Stimulated activated CD4-positive, alpha-beta T cell treated with anti-CD3 and anti-CD28 coated beads, Interleukin-12 subunit alpha, Interleukin-12 subunit beta, amount 100 ng/mL, for 48 hours (primary cell): ENCODE measurements around the gene ARMH2.
"Not testable (repeated sequence)": the region's sequence is repeated elsewhere in the genome, so short reads cannot be mapped to it uniquely, and the experiment has no call there.

Source experiments
- DNase-seq, 3 donors: peaks; one replicate each; pipeline ENCODE4 v3.0.0-alpha.2; 2020; ENCODE audit warnings: low read depth in 2 of 3, low spot score in 1 of 3

The ARMH2 gene

GRCh38 chr6:24765968-24766367 is 32.7 kb downstream of the ARMH2 start:
- DNase-seq: not testable (repeated sequence)

GRCh38 chr6:24764833-24765828 is 33.6 kb downstream of the ARMH2 start:
- DNase-seq: not testable (repeated sequence)

- no peak for DNase-seq
Observed at GRCh38 chr6:24763578-24763977, 35.1 kb downstream of the ARMH2 start.

GRCh38 chr6:24761851-24762250 is 36.9 kb downstream of the ARMH2 start:
- DNase-seq: no peak

GRCh38 chr6:24761193-24761835 is 37.4 kb downstream of the ARMH2 start:
- peak in 1 of 3 donors; percentile 10 for DNase-seq

- DNase-seq: no peak
Observed at GRCh38 chr6:24760210-24760609, 38.5 kb downstream of the ARMH2 start.

GRCh38 chr6:24759718-24760117 is 39.0 kb downstream of the ARMH2 start:
- no peak for DNase-seq

GRCh38 chr6:24757611-24758010 is 41.1 kb downstream of the ARMH2 start:
- DNase-seq: no peak

- DNase-seq: no peak
Observed at GRCh38 chr6:24755279-24755678, 43.4 kb downstream of the ARMH2 start.

GRCh38 chr6:24754378-24754777 is 44.3 kb downstream of the ARMH2 start:
- DNase-seq: not testable (repeated sequence)

GRCh38 chr6:24753545-24753944 is 45.2 kb downstream of the ARMH2 start:
- no peak for DNase-seq

GRCh38 chr6:24752917-24753492 is 45.7 kb downstream of the ARMH2 start:
- DNase-seq: no peak

GRCh38 chr6:24752503-24752902 is 46.2 kb downstream of the ARMH2 start:
- DNase-seq: no peak

GRCh38 chr6:24750878-24751277 is 47.8 kb downstream of the ARMH2 start:
- DNase-seq: not testable (repeated sequence)

GRCh38 chr6:24749297-24749696 is 49.4 kb downstream of the ARMH2 start:
- no peak for DNase-seq
